COLO668 (cell line): ENCODE data around the gene CNPY2.
"Not testable (repeated sequence)": the region's sequence is repeated elsewhere in the genome, so short reads cannot be mapped to it uniquely, and the experiment has no call there.

ENCODE experiments used
- DNase-seq: peaks from one replicate; lab custom pipeline; 2025; ENCODE audit not compliant: unreplicated experiment; lab: John Stamatoyannopoulos, UW

CNPY2 gene

DNA sequence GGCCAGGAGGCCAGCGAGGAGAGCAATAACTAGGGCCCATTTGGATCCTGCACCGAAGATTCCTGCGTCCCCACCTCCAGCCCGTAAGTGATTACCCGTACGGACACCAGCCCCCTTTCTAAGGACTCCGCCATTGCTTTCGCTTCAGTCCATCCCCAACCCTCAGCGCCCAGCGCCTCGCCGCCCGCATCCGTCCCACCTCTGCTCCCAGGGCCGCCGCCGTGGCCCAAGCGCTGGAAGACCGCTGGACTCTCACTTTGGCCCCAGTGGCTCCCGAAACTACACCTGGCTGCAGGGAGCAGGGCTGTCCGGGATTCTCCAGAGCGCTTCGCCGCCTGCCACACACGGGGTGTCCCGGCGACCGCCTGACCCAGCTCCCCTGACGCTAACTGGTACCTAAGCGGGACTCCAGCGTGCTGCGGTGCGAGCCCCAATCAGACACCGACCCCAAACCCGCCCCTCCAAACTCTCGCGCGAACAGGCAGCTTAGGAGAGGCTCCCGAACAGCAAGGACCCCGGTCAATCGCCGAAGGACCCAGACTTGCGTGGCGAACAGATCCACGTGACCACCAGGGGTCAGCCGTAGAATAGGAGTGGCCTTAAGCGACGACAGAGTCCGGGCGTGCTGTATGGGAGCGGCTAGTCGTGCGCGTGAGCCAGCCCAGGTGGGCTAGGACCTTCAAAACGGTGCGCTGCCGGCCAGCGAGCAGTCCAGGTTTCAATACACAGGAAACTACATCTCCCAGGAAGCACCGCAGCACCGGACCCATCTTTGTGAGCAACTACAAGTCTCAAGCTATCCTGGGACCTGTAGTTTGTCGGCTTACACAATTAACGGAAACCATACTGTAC lies at the start of gene CNPY2:
TSS of gene CNPY2 (minus strand) at position 367 of the 852 bp plus-strand sequence. CDS start 771 bp downstream, outside the sequence.
- peak; percentile 93 for DNase-seq

DNA sequence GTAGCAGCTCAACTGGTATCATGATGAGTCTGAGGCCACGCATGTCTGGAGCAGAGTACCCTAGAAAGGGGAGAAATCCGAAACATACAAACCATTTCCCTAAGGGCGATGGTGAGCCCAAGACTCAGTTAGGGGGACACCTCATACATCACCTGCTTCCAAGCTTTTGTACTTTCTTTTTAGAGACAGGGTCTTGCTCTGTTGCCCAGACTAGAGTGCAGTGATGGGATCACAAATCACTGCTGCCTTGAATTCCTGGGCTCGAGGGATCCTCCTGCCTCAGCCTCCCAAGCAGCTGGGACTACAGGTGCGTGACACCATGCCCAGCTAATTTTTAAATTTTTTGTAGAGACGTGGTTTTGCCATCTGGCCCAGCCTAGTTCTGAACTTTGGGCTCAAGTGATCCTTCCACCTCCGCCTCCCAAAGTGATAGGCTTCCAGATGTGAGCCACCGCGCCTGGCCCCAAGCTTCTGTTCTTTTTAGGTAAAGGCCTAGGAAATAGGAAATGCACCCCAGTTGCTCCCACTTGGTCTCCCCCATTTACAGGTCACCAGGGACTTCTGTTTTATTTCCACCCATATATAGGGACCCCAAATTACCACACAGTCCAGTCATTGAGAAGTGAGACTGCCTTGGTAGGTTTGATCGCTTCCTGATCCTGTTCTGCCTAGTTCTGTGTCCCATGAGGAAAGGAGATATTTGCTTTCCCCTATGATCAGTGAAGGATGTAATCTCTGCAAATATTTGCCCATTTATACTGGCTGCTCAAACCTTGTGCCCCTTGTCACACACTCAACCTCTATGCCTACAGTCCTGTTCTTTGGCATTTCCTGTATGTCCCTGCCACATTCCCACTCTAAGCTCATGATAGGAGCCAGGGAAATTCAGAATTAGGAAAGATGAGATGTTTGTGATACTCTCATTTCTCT lies 46.6 kb upstream of the CNPY2 start, which contains the start of gene APOF:
TSS of gene APOF (minus strand) at position 728 of the 930 bp plus-strand sequence. CDS start at position 616, 112 bp downstream.
- no peak for DNase-seq

DNA sequence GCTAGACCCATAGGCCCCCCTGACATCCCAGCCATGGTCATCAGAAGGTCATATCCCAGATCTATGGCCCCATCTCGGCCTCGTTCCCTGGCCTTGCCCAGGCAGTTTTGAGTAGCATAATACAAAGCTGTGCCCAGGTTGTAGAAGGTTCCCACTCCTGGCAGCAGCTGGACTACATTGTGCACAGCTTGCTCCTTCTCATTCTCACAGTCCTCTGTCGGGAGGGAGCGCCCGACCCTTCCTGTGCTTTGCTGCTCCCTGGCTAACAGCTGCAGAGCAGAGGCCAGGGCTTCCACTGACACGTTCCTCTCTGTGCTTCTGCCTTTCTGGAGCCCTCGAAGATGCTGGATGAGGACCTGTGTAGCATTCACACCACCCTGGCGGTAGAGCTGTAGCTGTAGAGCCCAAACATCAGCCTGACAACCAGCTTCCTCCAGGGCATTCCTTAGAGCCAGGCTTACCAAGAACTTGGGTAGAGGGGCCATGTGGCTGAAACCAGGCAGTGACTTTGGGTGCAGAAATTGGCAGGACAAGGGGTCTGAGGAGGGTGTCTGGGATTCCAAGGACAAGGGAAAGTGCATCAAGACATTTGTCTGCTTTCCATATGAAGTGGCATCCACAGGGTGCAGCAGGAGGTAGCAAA lies 45.8 kb upstream of the CNPY2 start:
- DNase-seq: no peak

DNA sequence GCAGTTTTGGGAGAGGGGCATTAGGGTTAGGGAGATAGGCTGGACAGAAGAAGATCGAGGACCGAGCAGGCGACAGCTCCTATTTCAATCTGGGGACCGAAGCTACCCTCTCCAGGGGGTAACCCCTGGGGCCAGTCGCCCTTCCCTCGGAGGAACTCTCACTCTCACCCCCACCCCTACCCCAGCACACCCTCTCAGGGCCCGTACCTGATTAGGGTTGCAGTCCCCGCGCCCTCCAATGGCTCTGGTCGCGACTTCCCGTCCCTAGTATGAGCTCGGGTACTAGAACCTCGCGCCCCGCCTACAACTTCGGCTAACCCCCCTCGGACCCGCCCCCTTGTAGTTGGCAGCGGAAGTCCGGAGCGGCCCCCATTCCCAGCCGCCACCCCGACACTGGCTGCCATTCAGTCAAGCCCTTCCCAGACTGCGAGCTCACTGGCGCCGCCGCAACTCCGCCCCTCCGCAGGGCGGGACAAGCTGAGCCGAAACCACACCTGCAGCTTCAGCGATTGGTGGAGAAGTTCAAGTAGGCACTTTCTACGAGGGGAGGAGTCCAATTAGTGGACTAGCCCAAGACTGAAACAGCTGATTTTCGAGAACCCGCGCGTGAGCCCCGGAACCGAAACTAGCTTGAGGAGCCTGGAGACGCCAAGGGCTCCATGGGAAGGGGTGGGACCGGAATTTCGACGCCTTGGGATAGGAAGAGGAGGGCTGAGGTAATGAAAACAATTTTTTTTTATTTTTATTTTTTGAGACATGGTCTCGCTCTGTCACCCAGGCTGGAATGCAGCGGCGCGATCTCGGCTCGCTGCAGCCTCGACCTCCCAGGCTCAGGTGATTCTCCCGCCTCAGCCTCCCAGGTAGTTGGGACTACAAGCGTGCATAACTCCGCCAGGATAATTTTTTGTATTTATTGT lies 44.3 kb upstream of the CNPY2 start, which contains the start of gene STAT2:
TSS of gene STAT2 (minus strand) at position 257 of the 917 bp plus-strand sequence. CDS start 3,536 bp downstream, outside the sequence.
- peak; percentile 93 for DNase-seq

DNA sequence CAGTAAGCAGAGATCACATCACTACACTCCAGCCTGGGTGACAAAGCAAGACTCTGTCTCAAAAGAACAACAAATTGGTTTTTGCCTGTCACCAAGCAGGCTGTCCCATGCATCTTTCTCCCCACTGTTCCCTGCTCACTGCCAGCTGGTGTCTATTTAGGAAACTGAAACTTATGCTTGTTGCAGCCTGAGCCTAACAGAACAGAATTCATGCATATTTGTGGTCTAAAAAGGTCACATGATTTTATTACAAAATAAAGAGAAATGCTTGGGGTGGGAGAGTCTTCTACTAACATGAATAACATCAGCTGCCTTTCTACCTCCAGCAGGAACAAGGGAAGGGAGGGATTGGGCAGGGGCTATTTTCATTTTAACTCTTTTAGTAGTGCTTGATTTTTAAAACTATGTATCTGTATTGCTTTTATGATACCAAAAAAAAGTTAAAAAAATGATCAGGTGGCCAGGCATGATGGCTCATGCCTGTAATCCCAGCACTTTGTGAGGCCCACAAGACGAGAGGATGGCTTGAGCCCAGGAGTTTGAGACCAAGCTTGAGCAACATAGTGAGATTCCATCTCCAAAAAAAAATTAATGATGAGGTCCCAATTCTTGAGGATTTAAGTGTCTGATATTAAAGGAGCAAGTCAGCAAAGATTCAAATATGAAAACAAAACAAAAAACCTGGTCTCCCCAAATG lies 43.2 kb upstream of the CNPY2 start:
- DNase-seq: no peak

DNA sequence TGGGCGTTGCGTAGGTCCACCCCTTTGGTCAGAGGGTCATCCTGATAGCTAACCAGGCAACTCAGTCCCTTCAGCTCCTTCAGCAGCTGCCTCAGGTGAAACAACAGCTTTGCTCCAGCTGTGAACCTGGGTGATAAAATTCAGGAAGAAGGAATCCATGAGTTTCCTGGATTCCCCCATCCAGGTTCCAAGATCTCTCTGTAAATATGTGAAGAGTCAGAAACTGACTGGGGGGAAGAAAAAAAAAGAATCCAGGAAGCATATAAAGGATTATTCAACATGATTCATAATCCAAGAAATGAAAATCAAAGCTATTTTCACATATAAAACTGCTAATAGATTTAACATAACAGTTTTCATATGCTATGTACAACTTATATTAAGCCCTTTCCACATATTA lies 35.5 kb upstream of the CNPY2 start:
- DNase-seq: no peak

DNA sequence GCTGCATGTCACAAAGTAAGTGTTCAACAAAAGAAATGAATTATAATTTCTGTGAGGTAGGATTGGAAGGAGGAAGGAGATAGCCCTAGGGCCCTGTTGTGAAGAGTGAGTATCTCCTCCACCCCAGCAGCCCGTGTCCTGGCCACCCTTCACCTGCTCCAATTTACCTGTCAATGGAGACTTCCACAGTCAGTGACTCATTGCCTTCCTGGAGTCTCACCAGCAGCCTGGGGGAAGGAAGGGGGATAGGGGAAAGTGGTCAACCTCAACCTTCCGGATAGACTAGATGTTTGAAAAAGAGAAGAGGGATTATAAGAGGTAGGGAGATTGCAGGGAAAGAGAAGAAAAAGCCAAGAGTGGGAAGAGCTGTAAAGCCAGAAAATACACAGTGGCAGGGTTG lies 34.9 kb upstream of the CNPY2 start:
- DNase-seq: no peak

DNA sequence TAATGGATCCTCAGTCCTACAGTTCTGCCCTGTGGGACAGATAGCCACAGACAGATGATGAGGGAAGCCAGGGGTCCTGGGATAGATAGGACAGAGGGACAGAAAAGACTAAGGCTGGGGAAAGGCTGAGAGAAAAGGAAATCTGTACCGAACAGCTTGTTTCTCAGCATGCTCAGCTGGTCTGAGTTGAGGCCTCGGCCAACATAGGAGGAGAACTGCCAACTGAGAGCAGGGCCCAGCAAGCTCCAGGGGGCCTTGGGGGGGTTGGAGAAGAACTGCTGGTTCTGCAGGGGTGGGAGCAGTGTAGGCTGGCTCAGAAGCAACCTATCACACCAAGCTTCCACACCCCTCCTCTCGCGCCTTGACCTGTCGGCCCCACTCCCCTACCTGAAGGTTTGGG lies 33.0 kb upstream of the CNPY2 start:
- DNase-seq: no peak

DNA sequence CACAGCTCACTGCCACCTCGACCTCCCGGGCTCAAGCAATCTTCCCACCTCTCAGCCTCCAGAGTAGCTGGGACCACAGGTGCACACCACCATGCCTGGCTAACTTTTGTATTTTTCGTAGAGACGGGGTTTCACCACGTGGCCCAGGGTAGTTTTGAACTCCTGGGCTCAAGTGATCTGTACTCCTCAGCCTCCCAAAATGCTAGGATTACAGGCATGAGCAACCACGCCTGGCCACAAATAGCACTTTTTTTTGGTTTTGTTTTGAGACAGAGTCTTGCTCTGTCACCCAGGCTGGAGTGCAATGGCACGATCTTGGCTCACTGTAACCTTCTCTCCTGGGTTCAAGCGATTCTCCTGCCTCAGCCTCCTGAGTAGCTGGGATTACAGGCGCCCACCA lies 31.5 kb upstream of the CNPY2 start:
- DNase-seq: not testable (repeated sequence)

DNA sequence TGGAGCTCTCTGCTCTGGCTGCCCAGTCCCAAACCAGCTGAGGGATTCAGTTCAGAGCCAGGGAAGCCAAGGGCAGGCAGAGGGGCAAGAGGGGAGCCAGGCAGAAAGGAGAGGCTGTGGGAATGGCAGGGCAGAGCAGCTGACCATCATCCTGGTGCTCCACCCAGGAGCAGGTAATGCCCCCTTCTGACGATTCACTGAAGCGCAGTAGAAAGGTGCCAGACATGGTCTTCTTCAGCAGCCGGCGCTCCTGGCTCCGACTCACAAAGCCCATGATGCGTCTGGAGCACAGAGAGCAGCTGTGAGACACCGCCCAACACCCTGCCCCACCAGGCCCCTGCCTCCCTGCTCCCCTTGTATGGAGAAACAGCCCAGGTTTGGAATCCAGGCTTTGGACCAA lies 30.9 kb upstream of the CNPY2 start:
- no peak for DNase-seq

DNA sequence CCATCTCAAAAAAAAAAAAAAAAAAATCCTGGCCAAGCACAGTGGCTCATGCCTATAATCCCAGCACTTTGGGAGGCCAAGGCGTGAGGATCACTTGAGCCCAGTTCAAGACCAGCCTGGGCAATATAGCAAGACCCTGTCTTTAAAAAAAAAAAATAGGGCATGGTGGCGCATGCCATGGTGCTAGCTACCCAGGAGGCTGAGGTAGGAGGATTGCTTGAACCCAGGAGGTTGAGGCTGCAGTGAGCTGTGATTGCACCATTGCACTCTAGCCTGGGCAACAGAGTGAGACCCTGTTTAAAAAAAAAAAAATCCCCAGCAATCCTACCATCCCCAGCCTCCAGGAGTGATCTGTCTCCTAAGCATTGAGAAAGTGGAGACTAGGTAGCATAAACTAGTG lies 26.5 kb upstream of the CNPY2 start:
- not testable (repeated sequence) for DNase-seq

DNA sequence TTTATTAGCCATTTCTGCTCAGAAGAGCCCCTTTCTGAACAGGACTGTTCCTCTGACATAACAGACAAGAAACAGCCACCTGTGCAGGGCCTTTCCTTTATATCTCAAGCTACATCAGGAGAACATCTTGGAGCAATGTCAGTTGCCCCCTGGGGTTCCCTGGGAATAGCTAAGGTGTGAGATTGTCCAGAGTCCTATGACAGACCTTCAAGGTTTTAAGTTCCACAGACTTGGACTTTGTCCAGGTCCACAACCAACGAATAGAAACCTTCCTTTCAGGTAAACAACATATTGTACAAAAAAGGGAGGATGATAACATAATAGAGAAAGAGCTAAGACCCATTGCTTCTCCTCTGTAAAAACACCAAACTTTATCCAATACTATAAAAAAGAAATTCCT lies 25.8 kb upstream of the CNPY2 start:
- DNase-seq: no peak

DNA sequence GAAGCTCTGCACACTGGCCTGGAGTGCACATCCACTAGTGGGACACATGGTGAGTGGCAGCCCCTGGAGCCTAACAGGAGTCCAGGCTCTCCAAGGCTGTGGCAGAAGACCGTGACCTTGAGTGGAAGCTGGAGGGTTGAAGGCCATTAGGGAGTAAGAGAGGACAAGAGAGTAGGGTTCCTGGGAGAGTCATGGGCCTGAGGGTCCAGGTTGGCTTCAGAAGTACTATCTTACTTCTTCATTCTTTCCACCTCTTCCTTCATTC lies 23.3 kb upstream of the CNPY2 start:
- no peak for DNase-seq

DNA sequence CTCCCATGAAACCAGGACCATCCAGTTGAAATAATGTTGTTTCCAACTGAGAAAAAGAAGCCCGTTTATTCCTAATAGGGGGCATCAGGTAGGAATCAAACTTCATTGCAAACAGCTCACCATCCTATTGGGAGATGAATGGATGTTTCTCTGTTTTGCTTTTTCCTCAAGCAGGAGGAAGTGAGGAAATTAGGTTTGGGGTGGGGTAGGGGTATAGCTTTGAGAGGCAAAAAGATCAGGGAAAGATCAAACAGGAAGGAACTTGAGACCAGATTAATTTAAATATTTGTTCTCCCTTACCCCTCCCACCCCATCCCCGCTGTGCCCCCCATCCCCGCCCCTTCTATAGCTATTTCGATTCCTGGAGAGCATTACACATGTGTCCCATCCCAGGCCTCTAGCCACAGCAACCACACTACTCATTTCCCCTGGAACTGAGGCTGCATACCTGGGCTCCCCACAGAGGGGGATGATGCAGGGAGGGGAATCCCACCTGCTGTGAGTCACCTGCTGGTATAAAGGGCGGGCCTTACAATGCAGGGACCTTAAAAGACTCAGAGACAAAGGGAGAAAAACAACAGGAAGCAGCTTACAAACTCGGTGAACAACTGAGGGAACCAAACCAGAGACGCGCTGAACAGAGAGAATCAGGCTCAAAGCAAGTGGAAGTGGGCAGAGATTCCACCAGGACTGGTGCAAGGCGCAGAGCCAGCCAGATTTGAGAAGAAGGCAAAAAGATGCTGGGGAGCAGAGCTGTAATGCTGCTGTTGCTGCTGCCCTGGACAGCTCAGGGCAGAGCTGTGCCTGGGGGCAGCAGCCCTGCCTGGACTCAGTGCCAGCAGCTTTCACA lies 22.7 kb upstream of the CNPY2 start, which contains the start of gene IL23A:
TSS of gene IL23A (plus strand) at position 577 of the 850 bp plus-strand sequence. CDS start at position 738, 161 bp downstream.
- DNase-seq: peak; percentile 57

DNA sequence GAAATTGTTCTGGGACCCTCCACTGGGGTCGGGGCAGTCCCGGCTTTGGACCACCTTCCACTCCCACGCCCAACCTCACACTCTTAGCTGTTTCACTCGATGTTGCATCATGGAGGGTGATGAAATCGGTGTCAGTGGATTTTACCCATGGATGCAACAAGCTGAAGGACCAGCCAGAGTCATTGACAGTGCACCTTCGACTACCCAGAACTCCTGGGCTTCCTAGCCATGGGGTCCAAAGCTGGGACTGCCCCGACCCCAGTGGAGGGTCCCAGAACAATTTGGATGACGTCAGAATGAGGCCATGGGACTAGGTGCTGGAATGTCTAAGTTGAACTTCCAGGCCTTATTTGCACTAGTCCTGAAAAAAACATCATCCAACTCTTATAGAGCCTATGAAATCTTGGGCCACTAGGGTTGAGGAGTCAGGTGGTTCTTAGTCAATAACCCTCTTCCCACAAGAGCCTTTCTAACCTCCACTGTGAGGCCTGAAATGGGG lies 22.0 kb upstream of the CNPY2 start:
- DNase-seq: no peak

DNA sequence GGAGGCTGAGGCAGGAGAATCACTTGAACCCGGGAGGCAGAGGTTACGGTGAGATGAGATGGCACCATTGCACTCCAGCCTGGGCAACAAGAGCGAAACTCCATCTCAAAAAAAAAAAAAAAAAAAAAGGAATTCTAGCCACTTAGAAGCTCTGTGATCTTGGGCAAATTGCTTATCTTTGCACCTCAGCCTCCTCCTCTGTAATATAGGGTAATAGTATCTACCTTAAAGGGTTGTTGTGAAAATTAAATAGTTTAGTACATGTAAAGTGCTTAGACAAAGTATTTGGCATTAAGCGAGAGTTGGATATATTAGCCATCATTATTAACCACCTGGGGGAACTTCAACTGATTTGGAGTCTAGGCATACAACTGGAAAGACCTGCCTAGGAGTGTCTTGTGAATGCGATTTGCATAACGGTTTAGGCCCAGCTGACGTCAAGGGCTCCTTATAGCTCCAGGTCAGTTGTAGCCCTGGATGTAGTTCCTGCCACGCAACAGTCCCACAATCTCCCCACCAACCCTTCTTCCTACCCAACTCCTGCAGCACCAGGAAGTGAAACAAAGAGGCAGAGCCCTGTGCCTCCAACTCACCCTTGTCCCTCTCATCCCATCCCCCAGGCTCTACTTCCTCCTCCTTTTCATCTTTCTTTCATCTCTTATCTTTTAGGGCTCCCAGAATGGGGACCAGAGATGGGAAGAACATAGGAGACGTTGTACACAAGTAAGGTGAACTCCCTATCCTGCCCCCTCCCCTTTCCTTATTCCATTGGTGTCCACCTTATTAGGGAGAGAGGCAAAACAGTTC lies 20.8 kb upstream of the CNPY2 start:
- no peak for DNase-seq

DNA sequence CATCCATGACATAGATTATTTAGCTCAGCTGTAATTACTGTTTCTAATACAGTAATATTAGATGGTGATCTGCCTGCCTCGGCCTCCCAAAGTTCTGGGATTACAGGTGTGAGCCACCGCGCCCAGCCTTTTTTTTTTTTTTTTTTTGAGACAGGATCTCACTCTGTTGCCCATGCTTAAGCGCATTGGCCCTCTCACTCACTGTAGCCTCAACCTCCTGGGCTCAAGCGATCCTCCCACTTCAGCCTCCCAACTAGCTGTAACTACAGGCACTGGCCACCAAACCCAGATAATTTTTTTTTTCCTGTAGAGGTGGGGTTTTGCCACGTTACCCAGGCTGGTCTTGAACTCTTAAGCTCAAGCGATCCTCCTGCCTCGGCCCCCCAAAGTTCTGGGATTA lies 19.7 kb upstream of the CNPY2 start:
- DNase-seq: not testable (repeated sequence)

DNA sequence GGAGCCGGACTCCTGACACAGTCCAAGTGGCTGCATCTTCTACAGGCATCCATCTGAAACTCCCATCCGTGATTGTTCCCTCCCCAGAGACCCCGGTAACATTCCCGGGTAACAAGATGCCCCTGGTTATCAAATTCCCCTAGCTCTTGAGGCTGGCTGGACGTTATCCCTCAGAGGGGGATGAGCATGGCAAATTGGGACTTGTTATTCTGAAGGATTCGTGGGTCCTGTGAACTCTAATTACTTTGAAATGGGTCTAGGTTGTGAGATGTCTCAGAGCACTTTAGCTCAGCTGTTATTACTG lies 18.7 kb upstream of the CNPY2 start:
- no peak for DNase-seq
